Breast epithelium (tissue), 3 donors: Measurements from ENCODE around the gene LAMA3.

ENCODE experiments used
- POLR2A ChIP-seq: fragments of 450-650 bp; IDR thresholded peaks from one replicate; pipeline ENCODE4 v1.6.1; 2016; ENCODE audit warnings: antibody characterized with exemption, mild to moderate bottlenecking, moderate library complexity
- POLR2AphosphoS5 ChIP-seq, 3 donors: sonication (generic); formaldehyde crosslinking; IDR thresholded peaks; one replicate each; pipeline ENCODE4 v1.6.1; 2017; ENCODE audit warnings: antibody characterized with exemption in 3 of 3
- TF ChIP-seq, protein P1 (sequence below), 3 donors: fragments of 450-650 bp; IDR thresholded peaks; one replicate each; pipeline ENCODE4 v1.5.1; 2016 to 2017; ENCODE audit warnings: antibody characterized with exemption in 3 of 3, mild to moderate bottlenecking in 3 of 3, moderate library complexity in 3 of 3

DNA sequence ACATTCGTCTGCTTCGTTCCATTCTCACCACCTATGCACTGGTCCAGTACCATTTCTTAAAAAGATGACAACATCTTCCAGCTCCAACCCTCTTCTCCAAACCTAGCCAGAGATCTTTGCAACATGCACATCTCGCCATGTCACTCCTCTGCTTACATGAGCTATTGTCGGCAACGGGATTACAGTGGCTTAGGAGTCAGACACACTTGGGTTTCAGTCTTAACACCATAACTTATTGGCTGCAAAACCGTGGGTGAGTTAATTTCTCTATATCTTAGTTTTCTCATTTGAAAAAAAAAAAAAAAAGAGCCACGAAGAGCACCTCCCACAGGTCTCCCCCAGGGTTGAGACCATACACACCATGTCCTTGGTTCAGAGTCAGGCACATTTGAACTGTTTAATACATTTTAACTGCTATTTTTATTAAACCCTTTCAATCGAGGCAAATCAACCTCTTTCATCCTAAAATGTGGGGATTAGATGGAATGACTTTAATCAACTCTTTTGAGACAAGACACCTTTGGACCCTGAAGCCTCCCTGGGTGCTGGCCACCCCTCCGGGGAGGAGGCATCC, 27.4 kb upstream of the LAMA3 start:
- TF ChIP-seq, protein P1, sequence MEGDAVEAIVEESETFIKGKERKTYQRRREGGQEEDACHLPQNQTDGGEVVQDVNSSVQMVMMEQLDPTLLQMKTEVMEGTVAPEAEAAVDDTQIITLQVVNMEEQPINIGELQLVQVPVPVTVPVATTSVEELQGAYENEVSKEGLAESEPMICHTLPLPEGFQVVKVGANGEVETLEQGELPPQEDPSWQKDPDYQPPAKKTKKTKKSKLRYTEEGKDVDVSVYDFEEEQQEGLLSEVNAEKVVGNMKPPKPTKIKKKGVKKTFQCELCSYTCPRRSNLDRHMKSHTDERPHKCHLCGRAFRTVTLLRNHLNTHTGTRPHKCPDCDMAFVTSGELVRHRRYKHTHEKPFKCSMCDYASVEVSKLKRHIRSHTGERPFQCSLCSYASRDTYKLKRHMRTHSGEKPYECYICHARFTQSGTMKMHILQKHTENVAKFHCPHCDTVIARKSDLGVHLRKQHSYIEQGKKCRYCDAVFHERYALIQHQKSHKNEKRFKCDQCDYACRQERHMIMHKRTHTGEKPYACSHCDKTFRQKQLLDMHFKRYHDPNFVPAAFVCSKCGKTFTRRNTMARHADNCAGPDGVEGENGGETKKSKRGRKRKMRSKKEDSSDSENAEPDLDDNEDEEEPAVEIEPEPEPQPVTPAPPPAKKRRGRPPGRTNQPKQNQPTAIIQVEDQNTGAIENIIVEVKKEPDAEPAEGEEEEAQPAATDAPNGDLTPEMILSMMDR (IDR thresholded peaks at IDR 0.05) = no peak
- TF ChIP-seq POLR2A (no peak), POLR2AphosphoS5 (IDR thresholded peaks at IDR 0.05) (no peak)
